ENCODE results near the gene GBA2.

The GBA2 gene

GRCh38 chr9:35714123-35714522 lies 34.9 kb downstream of the GBA2 start:
- no peak for DNase-seq

GRCh38 chr9:35713578-35713977 lies 35.5 kb downstream of the GBA2 start:
- no peak for DNase-seq

- no peak for DNase-seq
These were observed 36.1 kb downstream of the GBA2 start for GRCh38 chr9:35712762-35713400.

- DNase-seq = no peak
These were observed 37.3 kb downstream of the GBA2 start for GRCh38 chr9:35711501-35712428.

- DNase-seq = no peak
These were observed 38.1 kb downstream of the GBA2 start for GRCh38 chr9:35710818-35711500.

- no peak for DNase-seq
These were observed 40.9 kb downstream of the GBA2 start for GRCh38 chr9:35708146-35708545.

GRCh38 chr9:35706951-35707350 lies 42.1 kb downstream of the GBA2 start:
- no peak for DNase-seq

- no peak for DNase-seq
These were observed 43.1 kb downstream of the GBA2 start for GRCh38 chr9:35705836-35706430.

GRCh38 chr9:35705372-35705771 lies 43.7 kb downstream of the GBA2 start:
- DNase-seq = no peak

- no peak for DNase-seq
These were observed 44.9 kb downstream of the GBA2 start for GRCh38 chr9:35703906-35704672.

GRCh38 chr9:35702696-35703095 lies 46.3 kb downstream of the GBA2 start:
- no peak for DNase-seq

GRCh38 chr9:35700942-35701341 lies 48.1 kb downstream of the GBA2 start:
- DNase-seq = no peak

GRCh38 chr9:35700031-35700430 lies 49.0 kb downstream of the GBA2 start:
- DNase-seq = no peak

GRCh38 chr9:35698231-35698630 lies 50.8 kb downstream of the GBA2 start:
- DNase-seq = no peak

- DNase-seq = no peak
These were observed 51.5 kb downstream of the GBA2 start for GRCh38 chr9:35697486-35697885.

GRCh38 chr9:35696520-35697215 lies 52.4 kb downstream of the GBA2 start:
- peak; percentile 60 to 72 for DNase-seq

- no peak for DNase-seq
These were observed 53.1 kb downstream of the GBA2 start for GRCh38 chr9:35695943-35696401.

- no peak for DNase-seq
These were observed 57.2 kb downstream of the GBA2 start for GRCh38 chr9:35691757-35692301.

- DNase-seq = no peak
These were observed 57.7 kb downstream of the GBA2 start for GRCh38 chr9:35691334-35691650.

GRCh38 chr9:35690614-35691333 lies 58.3 kb downstream of the GBA2 start:
- DNase-seq = peak in 1 of 2 donors; percentile 37

GRCh38 chr9:35690294-35690613 lies 58.8 kb downstream of the GBA2 start:
- no peak for DNase-seq
